GM19467 (cell line): Measurements from ENCODE around the gene TMIGD1.
A peak's percentile ranks its signal among the peaks of the same experiment; 100 is the strongest.

Source experiments
- ATAC-seq: cut with Tn5 transposase; IDR thresholded peaks from one replicate; pipeline ENCODE4 v1.9.1; 2021; ENCODE audit warnings: mild to moderate bottlenecking, moderate library complexity; ENCODE audit not compliant: unreplicated experiment

TMIGD1 gene

DNA sequence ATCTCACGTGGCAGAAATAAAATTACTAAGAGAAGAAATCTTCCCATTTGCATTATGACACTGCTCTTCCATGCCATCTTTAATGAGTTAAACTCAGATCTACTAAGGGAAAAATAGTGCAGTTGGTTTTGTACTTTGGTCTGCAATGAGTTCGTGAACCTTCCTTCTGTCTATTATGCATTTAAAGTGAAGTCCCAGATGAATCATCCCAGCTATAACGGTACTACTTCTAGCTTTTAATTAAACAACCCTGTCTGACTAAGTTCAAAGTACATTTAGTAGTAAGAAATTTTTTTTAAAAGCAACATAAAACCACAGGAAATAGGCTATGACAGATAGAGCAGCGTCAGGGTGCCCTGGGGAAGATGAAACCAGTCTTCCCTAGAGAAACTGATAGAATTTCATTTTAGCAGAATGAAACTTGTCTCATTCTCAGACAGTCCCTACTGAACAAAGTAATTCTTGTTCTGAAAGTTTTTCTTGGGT, 1.8 kb downstream of the TMIGD1 start:
- ATAC-seq: no peak

GRCh38 chr17:30326809-30327208, 7.0 kb downstream of the TMIGD1 start:
- no peak for ATAC-seq

DNA sequence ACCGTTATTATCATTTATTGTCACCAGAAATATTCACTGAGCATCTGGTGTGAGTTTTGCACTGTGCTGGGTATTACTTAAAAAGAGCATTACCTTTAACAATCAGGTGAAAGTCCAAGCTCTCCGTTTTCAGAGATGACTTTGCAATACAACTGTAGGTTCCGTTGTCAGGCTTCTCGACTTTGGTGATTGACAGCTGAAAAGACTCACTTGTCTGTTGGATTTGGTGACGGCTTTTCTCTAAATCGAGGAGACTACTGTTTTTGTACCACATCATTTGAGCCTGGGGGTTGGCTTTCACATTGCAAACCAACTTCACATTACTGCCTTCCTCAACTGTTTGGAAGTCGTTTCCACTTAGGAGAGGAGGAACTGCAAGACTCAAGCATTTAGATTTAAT, 9.1 kb downstream of the TMIGD1 start:
- no peak for ATAC-seq

GRCh38 chr17:30323895-30324319, 9.9 kb downstream of the TMIGD1 start:
- ATAC-seq: no peak

DNA sequence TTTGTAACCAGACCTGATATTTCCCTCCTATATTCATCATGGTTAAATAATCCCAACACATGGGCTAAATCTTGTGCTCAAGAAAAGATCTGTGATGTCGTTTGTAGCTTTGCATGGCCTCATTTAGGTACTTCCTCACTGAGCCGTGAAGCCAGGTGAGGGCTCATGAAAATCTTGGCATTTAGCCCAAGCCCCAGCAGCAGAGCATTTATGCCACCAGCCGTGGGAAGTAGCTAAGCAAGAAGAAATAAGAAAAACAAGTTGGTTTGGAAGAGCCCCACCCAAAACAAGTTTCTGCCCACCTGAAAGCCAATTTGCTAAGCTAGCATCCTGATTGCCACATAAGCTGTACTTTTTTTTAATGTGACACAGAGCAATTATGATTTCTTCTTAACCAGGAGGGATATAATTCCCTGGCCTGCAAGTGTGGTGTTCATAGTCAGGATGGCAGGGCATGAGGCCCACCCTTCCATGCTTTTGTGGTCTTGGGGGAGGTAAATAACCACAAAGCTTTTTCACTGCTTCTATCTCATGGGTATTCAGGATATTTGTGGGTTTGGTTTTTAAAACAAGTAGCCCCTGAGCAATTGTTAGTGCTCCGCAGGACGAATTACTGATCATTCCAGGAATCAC, 10.5 kb downstream of the TMIGD1 start:
- no peak for ATAC-seq

GRCh38 chr17:30321314-30321713, 12.5 kb downstream of the TMIGD1 start:
- no peak for ATAC-seq

- no peak for ATAC-seq
Observed at GRCh38 chr17:30318155-30318554, 15.7 kb downstream of the TMIGD1 start.

GRCh38 chr17:30316736-30317135, 17.1 kb downstream of the TMIGD1 start:
- no peak for ATAC-seq

GRCh38 chr17:30315106-30315505, 18.8 kb downstream of the TMIGD1 start:
- no peak for ATAC-seq

- no peak for ATAC-seq
Observed at GRCh38 chr17:30314474-30314873, 19.4 kb downstream of the TMIGD1 start.

DNA sequence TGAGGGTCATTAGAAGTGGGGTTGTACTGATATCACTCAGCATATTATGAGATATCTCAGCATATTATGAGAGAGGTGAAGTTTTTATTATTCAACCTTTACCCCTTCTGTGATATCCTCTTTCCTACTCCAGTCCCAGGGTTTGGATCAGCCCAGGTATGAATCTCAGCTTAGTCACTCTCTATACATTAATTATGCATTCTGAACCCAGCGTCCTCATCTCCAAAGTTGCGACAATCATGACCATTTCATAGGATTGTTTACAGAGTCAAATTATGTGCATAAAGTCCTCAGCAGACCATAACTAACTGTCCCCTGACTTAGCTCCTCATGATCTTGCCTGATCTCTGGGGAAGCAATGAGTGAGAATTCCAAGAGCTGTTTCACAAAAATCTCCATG, 21.6 kb downstream of the TMIGD1 start:
- no peak for ATAC-seq

- ATAC-seq: no peak
Observed at GRCh38 chr17:30310562-30310961, 23.3 kb downstream of the TMIGD1 start.

- no peak for ATAC-seq
Observed at GRCh38 chr17:30309591-30309990, 24.3 kb downstream of the TMIGD1 start.

DNA sequence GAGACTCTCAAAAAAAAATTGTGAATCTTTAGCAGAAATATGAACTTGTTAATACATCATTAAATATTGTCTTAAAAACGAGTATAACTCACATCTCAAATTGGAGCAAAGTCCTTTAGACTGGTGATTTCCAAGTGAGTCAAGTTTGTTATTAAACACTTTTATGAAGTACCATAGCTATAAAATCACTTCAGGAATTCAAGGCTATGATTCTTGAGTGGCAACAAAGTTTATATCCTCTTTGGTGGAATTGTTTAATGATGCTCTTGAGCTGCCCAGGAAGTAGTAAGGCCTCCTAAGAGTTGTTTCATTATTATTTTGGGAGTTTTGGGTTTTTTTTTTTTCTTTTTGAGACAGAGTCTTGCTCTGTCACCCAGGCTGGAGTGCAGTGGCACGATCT, 25.5 kb downstream of the TMIGD1 start:
- ATAC-seq: no peak

DNA sequence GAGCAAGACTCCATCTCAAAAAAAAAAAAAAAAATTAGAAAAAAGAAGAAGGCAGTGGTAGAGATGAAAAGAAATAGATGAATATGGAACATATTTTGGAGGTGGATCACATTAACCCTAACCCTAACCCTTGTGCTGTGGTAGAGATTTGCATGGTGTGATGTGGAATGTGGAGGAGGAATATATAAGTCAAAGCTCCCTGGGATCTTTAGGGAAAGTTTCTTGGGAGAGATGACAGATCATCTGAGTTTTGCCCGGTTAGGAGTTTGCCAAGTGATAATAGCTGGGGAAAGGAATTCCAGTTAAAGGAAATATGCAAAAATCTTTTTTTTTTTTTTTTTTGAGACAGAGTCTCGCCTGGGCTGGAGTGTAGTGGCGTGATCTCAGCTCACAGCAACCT, 29.1 kb downstream of the TMIGD1 start:
- ATAC-seq: no peak

DNA sequence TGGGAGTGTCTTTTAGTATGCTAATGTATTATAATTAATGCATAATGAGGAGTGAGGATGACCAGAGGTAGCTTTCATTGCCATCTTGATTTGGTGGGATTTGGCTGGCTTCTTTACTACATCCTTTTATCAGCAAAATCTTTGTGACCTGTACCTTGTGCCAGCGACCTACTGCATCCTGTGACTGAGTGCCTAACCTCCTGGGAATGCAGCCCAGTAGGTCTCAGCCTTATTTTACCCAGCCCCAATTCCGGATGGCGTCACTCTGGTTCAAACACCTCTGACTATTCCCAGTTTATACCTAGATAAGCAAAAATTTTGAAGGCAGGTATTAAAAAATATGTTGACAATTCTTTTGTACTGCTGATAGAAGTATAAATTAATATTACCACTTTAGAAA, 31.6 kb downstream of the TMIGD1 start:
- no peak for ATAC-seq

DNA sequence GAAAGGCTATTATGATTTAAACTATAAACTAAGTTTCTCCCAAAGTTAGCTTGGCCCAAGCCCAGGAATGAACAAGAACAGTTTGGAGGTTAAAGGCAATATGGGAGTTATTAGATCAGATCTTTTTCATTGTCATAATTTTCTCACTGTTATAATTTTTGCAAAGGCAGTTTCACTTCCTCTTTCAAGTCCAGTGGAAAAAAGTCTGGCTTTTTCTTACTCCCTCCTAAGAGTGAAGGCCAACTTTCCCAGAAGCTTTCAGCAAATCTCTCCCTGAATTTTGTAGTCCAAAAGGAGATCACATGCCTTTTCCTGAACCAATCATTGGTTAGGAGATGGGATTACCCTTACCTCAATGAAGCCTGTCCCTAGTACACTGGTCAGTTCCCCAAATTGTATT, 33.0 kb downstream of the TMIGD1 start:
- ATAC-seq: no peak

- no peak for ATAC-seq
Observed at GRCh38 chr17:30299000-30299399, 34.9 kb downstream of the TMIGD1 start.

GRCh38 chr17:30297715-30298114, 36.1 kb downstream of the TMIGD1 start:
- ATAC-seq: no peak

DNA sequence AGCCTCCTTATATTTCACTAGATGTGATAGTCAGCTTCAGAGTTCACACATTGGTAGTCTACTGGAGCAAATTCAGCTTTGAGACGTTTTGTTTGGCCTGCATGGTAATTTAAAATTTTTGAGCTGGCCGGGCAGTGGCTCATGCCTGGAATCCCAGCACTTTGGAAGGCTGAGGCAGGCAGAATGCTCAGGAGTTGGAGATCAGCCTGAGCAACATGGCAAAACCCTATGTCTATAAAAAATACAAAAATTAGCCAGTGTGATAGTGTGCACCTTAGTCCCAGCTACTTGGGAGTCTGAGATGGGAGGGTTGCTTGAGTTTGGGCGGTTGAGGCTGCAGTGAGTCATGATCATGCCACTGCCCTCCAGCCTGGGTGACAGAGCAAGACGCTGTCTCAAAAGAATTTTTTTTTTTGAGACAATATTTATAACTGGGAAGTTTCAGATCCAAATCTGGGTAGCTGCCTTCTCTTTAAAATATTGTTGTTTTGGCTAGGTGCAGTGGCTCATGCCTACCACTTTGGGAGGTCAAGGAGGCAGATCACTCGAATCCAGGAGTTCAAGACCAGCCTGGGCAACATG, 37.3 kb downstream of the TMIGD1 start:
- ATAC-seq: no peak

GRCh38 chr17:30292286-30292858, 41.5 kb downstream of the TMIGD1 start:
- ATAC-seq: no peak

- ATAC-seq: peak; percentile 62
Observed at GRCh38 chr17:30291543-30292285, 42.1 kb downstream of the TMIGD1 start, which contains the start of gene BLMH. BLMH (minus strand) TSS chr17:30291944; CDS start chr17:30291819, 125 bp downstream.
